Keratinocyte (primary cell): ENCODE measurements around the gene SCYGR7. TPM values are rescaled to one million over a fixed set of nuclear protein-coding genes. Genes with fewer than 3 reads are reported as not detected.

Source experiments
- DNase-seq: peaks from one replicate; pipeline ENCODE4 v3.0.0-alpha.2; 2011; ENCODE audit warnings: low read depth, missing footprints, low spot score
- FAIRE-seq: peaks from 2 replicates; lab custom pipeline; 2011; peaks lifted over from hg19 to GRCh38; lab: Jason Lieb, UNC
- H2AFZ ChIP-seq: 2 replicates; pipeline ENCODE4 v1.6.0; 2012; ENCODE audit warnings: low read length, control low read depth, inconsistent platforms; ENCODE audit not compliant: control insufficient read depth
- H3K27ac ChIP-seq: 2 replicates; pipeline ENCODE4 v1.5.1; 2011; ENCODE audit warnings: low read length; ENCODE audit not compliant: control insufficient read depth, insufficient read depth
- H3K27me3 ChIP-seq: 3 replicates; pipeline ENCODE4 v1.6.0; 2011; ENCODE audit warnings: low read length; ENCODE audit not compliant: control insufficient read depth, insufficient read depth; ENCODE audit errors: extremely low read depth
- H3K36me3 ChIP-seq, 2 experiments: 2 replicates in 1 of 2; 3 replicates in 1 of 2; pipeline ENCODE4 v1.5.1; 2011; ENCODE audit warnings: low read length in 2 of 2, mild to moderate bottlenecking in 1 of 2; ENCODE audit not compliant: control insufficient read depth in 2 of 2, insufficient read depth in 2 of 2; ENCODE audit errors: extremely low read depth in 1 of 2
- H3K4me1 ChIP-seq: 3 replicates; pipeline ENCODE4 v1.5.1; 2011; ENCODE audit warnings: low read length; ENCODE audit not compliant: control insufficient read depth, insufficient read depth; ENCODE audit errors: extremely low read depth
- H3K4me2 ChIP-seq: 3 replicates; pipeline ENCODE4 v1.6.0; 2011; ENCODE audit warnings: low read depth, low read length; ENCODE audit not compliant: control insufficient read depth, insufficient read depth; ENCODE audit errors: extremely low read depth
- H3K4me3 ChIP-seq, 3 experiments: fragments of 200-600 bp in 1 of 3; sonication (generic) in 1 of 3; 2 replicates in 2 of 3; 3 replicates in 1 of 3; pipeline ENCODE4 v1.5.1; 2011 to 2016; ENCODE audit warnings: low read length in 3 of 3, mild to moderate bottlenecking in 3 of 3, control low read depth in 2 of 3, inconsistent platforms in 1 of 3, low read depth in 1 of 3, mixed read lengths in 1 of 3, mixed run types in 1 of 3, moderate library complexity in 1 of 3; ENCODE audit not compliant: control insufficient read depth in 2 of 3, insufficient read depth in 2 of 3; ENCODE audit errors: extremely low read depth in 1 of 3
- H3K79me2 ChIP-seq: 2 replicates; pipeline ENCODE4 v1.6.0; 2012; ENCODE audit warnings: low read length; ENCODE audit not compliant: control insufficient read depth, insufficient read depth
- H3K9ac ChIP-seq: 3 replicates; pipeline ENCODE4 v1.6.0; 2011; ENCODE audit warnings: low read length; ENCODE audit not compliant: control insufficient read depth, insufficient read depth; ENCODE audit errors: extremely low read depth
- H3K9me1 ChIP-seq: 3 replicates; pipeline ENCODE4 v1.6.0; 2011; ENCODE audit warnings: low read length; ENCODE audit not compliant: control insufficient read depth, insufficient read depth; ENCODE audit errors: extremely low read depth
- H3K9me3 ChIP-seq: 2 replicates; pipeline ENCODE4 v1.5.1; 2012; ENCODE audit warnings: low read depth, low read length; ENCODE audit not compliant: control insufficient read depth
- H4K20me1 ChIP-seq: 3 replicates; pipeline ENCODE4 v1.6.0; 2011; ENCODE audit warnings: low read length; ENCODE audit not compliant: control insufficient read depth, insufficient read depth; ENCODE audit errors: extremely low read depth
- EZH2 ChIP-seq: IDR thresholded peaks from one replicate; pipeline ENCODE4 v1.6.1; 2012; ENCODE audit warnings: inconsistent platforms, mild to moderate bottlenecking, low read length, moderate library complexity
- dilution Hi-C: fragments of 300-500 bp; cut with MboI; formaldehyde crosslinking; loops from one replicate; pipeline ENCODE4 v1.7.0; 2020; ENCODE audit warnings: low sequenced_read_pairs; ENCODE audit not compliant: extremely low pct_ligation_motif_present
- polyA plus RNA-seq, 5 experiments: library from polyadenylated mRNA; depleted of rRNA in 3 of 5; stranded (reverse) in 3 of 5; stranded (forward) in 1 of 5; unstranded in 1 of 5; fragments of >200 nt; gene quantifications; 1 replicate in 1 of 5; 2 replicates in 3 of 5; 3 replicates in 1 of 5; pipeline versions ENCODE4 v1.2.1 to v1.2.3, GENCODE V29; 2011 to 2012; ENCODE audit warnings: missing spikeins in 2 of 5, low read depth in 1 of 5, low replicate concordance in 1 of 5
- TF ChIP-seq, protein P1 (sequence below), 3 experiments: IDR thresholded peaks in 1 of 3; conservative IDR thresholded peaks in 1 of 3; optimal IDR thresholded peaks in 1 of 3; 2 replicates in 2 of 3; 3 replicates in 1 of 3; pipeline versions ENCODE3 to v1.5.1; 2011; ENCODE audit warnings: low read length in 3 of 3, mild to moderate bottlenecking in 3 of 3, moderate library complexity in 2 of 3, control low read depth in 1 of 3, inconsistent platforms in 1 of 3; ENCODE audit not compliant: insufficient read depth in 2 of 3; ENCODE audit errors: extremely low read depth in 1 of 3

The SCYGR7 gene
- polyA plus RNA-seq, 1 donor (not counting 4 experiments of a cell fraction or from before 2014, with no cell fraction given) = not detected

GRCh38 chr2:227772932-227773331, 44.8 kb downstream of the SCYGR7 start:
- Histone ChIP-seq H3K9me1 (no peaks in the 10 kb centered on the region), H3K9me3 (no peaks in the 10 kb centered on the region), H3K9ac (no peak overlapping the region), H3K79me2 (no peaks in the 10 kb centered on the region), H4K20me1 (no peaks in the 10 kb centered on the region), H3K4me3 (no peak overlapping the region), H3K27me3 (no peaks in the 10 kb centered on the region), H2AFZ (no peak overlapping the region), H3K4me1 (no peaks in the 10 kb centered on the region), H3K4me2 (no peak overlapping the region), H3K36me3 (no peaks in the 10 kb centered on the region), H3K27ac (no peak overlapping the region)
- FAIRE-seq (no peak), DNase-seq (no peak)
- dilution Hi-C loops = no loop called here
- TF ChIP-seq, protein P1, sequence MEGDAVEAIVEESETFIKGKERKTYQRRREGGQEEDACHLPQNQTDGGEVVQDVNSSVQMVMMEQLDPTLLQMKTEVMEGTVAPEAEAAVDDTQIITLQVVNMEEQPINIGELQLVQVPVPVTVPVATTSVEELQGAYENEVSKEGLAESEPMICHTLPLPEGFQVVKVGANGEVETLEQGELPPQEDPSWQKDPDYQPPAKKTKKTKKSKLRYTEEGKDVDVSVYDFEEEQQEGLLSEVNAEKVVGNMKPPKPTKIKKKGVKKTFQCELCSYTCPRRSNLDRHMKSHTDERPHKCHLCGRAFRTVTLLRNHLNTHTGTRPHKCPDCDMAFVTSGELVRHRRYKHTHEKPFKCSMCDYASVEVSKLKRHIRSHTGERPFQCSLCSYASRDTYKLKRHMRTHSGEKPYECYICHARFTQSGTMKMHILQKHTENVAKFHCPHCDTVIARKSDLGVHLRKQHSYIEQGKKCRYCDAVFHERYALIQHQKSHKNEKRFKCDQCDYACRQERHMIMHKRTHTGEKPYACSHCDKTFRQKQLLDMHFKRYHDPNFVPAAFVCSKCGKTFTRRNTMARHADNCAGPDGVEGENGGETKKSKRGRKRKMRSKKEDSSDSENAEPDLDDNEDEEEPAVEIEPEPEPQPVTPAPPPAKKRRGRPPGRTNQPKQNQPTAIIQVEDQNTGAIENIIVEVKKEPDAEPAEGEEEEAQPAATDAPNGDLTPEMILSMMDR (optimal IDR thresholded peaks at IDR 0.05 in 1 of 3, IDR thresholded peaks at IDR 0.05 in 1 of 3, conservative IDR thresholded peaks at IDR 0.05 in 1 of 3; ENCODE audit: extremely low read depth in 1 of 3, insufficient read depth in 2 of 3, low read length in 3 of 3) = no peak
- no peak for TF ChIP-seq EZH2

DNA sequence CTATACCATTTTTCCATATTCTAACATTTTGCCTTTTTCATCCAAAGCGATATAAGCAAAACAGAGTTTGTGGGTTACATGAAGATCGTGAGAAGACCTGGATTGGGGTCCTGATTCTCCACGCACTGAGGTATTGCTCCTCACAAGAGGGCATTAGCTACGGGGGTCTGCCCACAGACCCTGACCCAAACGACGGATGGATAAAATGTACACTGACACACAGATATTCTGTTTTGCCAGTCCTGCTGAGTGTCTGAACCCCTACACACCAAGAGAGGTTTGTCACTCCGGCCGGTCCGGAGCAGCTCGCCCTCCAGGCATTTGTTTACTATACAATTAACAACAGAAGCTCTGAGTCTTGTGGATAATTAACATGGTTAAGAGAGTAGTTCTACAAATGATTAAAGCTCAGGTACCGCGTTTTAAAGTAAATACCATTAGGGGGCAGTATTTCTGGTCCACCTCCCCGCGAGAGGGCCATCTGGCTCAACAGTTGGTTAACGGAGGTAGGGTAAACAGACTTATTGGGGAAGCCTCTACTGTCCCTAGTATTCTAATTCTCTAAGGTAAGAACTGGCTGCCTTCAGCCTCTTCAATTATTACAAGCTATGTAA, 46.0 kb downstream of the SCYGR7 start:
- H2AFZ ChIP-seq = no peak overlapping the region
- H3K4me2 ChIP-seq = no peak overlapping the region
- no peaks in the 10 kb centered on the region for H3K79me2 ChIP-seq
- H3K36me3 ChIP-seq = no peaks in the 10 kb centered on the region
- dilution Hi-C loops = no loop called here
- no peak for FAIRE-seq
- no peaks in the 10 kb centered on the region for H3K4me1 ChIP-seq
- no peaks in the 10 kb centered on the region for H3K27me3 ChIP-seq
- no peak for TF ChIP-seq EZH2
- TF ChIP-seq, protein P1 (optimal IDR thresholded peaks at IDR 0.05 in 1 of 3, IDR thresholded peaks at IDR 0.05 in 1 of 3, conservative IDR thresholded peaks at IDR 0.05 in 1 of 3; ENCODE audit: extremely low read depth in 1 of 3, insufficient read depth in 2 of 3, low read length in 3 of 3) = peak in 2 of 3 experiments; percentile 25 to 45
- DNase-seq = no peak
- H3K9me1 ChIP-seq = no peaks in the 10 kb centered on the region
- no peak overlapping the region for H3K4me3 ChIP-seq
- no peaks in the 10 kb centered on the region for H3K9me3 ChIP-seq
- H4K20me1 ChIP-seq = no peaks in the 10 kb centered on the region
- no peak overlapping the region for H3K9ac ChIP-seq
- no peak overlapping the region for H3K27ac ChIP-seq
